ENCODE data around the gene BICRA. TPM values are rescaled to one million over a fixed set of nuclear protein-coding genes. Genes with fewer than 3 reads are reported as not detected.

Gene BICRA
- total RNA-seq, 1 donor from 2014 or later: 24.1 TPM

- no peak overlapping the region for H3K4me3 Mint-ChIP-seq (ENCODE audit: unreplicated experiment)
- no peak for TF ChIP-seq CTCF (IDR thresholded peaks at IDR 0.05; ENCODE audit: unreplicated experiment)
- H3K36me3 Mint-ChIP-seq (ENCODE audit: low read depth, unreplicated experiment): no peaks in the 10 kb centered on the region
These were observed 39.6 kb upstream of the BICRA start for GRCh38 chr19:47569331-47569730.

GRCh38 chr19:47572635-47573034 lies 36.3 kb upstream of the BICRA start:
- no peak for TF ChIP-seq CTCF (IDR thresholded peaks at IDR 0.05; ENCODE audit: unreplicated experiment)
- Mint-ChIP-seq H3K27me3 (ENCODE audit: unreplicated experiment) (no peaks in the 10 kb centered on the region), H3K36me3 (ENCODE audit: low read depth, unreplicated experiment) (no peaks in the 10 kb centered on the region), H3K4me3 (ENCODE audit: unreplicated experiment) (no peak overlapping the region), H3K4me1 (ENCODE audit: unreplicated experiment) (no peaks in the 10 kb centered on the region), H3K27ac (ENCODE audit: unreplicated experiment) (no peak overlapping the region), H3K9me3 (ENCODE audit: unreplicated experiment) (no peaks in the 10 kb centered on the region)
- no peak for DNase-seq (ENCODE audit: low spot score)

More at GRCh38 chr19:47569331-47569730, 39.6 kb upstream of the BICRA start:
- DNase-seq (ENCODE audit: low spot score): no peak
- Mint-ChIP-seq H3K9me3 (ENCODE audit: unreplicated experiment) (no peaks in the 10 kb centered on the region), H3K27me3 (ENCODE audit: unreplicated experiment) (no peaks in the 10 kb centered on the region), H3K27ac (ENCODE audit: unreplicated experiment) (no peak overlapping the region), H3K4me1 (ENCODE audit: unreplicated experiment) (no peaks in the 10 kb centered on the region)

GRCh38 chr19:47573071-47574026 lies 35.6 kb upstream of the BICRA start, which contains the start of gene ZNF541:
ZNF541 (minus strand) TSS chr19:47573148; CDS start chr19:47555856, 17,292 bp downstream.
- no peaks in the 10 kb centered on the region for H3K4me1 Mint-ChIP-seq (ENCODE audit: unreplicated experiment)
- no peaks in the 10 kb centered on the region for H3K36me3 Mint-ChIP-seq (ENCODE audit: low read depth, unreplicated experiment)
- H3K4me3 Mint-ChIP-seq (ENCODE audit: unreplicated experiment): peak within 1 kb of the TSS; percentile 3
- H3K27ac Mint-ChIP-seq (ENCODE audit: unreplicated experiment): no peak within 1 kb of the TSS
- no peaks in the 10 kb centered on the region for H3K27me3 Mint-ChIP-seq (ENCODE audit: unreplicated experiment)
- H3K9me3 Mint-ChIP-seq (ENCODE audit: unreplicated experiment): no peaks in the 10 kb centered on the region
- no peak for TF ChIP-seq CTCF (IDR thresholded peaks at IDR 0.05; ENCODE audit: unreplicated experiment)
- no peak for DNase-seq (ENCODE audit: low spot score)

GRCh38 chr19:47580397-47580796 lies 28.5 kb upstream of the BICRA start:
- no peak overlapping the region for H3K27ac Mint-ChIP-seq (ENCODE audit: unreplicated experiment)
- no peak overlapping the region for H3K4me3 Mint-ChIP-seq (ENCODE audit: unreplicated experiment)
- H3K4me1 Mint-ChIP-seq (ENCODE audit: unreplicated experiment): no peaks in the 10 kb centered on the region
- H3K27me3 Mint-ChIP-seq (ENCODE audit: unreplicated experiment): peaks cover 3% of the 10 kb centered on the region
- no peak for DNase-seq (ENCODE audit: low spot score)
- no peaks in the 10 kb centered on the region for H3K9me3 Mint-ChIP-seq (ENCODE audit: unreplicated experiment)
- peaks cover 5% of the 10 kb centered on the region for H3K36me3 Mint-ChIP-seq (ENCODE audit: low read depth, unreplicated experiment)
- no peak for TF ChIP-seq CTCF (IDR thresholded peaks at IDR 0.05; ENCODE audit: unreplicated experiment)
